ENCODE results near the gene ZNF823. TPM values are rescaled to one million over a fixed set of nuclear protein-coding genes. Genes with fewer than 3 reads are reported as not detected.

The ZNF823 gene
- total and polyA plus RNA-seq, 2 of the 4 experiments (the other 2 are of a cell fraction): 2.2 to 9.3 TPM

DNA sequence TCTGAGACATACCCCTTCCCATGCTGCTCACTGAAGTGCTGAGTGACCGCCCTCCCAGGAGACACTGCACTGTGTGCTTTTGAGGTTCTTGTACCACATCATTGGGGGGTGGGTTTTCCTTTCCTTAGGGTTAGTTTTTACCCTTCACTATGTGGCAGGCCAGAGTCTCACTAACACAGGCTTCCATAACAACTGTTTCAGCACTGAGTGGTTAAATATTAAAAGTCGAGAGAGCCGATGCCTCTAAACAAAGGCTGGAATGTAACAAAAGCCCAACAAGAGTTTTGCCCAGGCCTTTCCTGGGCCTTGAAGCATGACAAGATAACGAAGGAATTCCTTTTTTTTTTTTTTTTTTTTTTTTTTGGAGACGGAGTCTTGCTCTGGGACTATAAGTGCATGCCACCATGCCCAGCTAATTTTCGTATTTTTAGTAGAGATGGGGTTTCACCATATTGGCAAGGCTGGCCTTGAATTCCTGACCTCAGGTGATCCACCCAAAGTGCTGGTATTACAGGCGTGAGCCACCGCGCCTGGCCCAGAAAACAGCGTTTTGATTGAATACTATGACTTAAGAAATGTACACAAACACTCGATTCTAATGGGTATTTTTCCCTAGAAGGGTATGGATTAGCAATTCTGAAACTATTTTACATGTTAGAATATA lies 46.5 kb downstream of the ZNF823 start:
- Histone ChIP-seq H4K20me1 (ENCODE audit: insufficient read depth, low read length) (no peaks in the 10 kb centered on the region), H3K4me2 (ENCODE audit: low read depth, low read length) (no peak overlapping the region), H3K9ac (ENCODE audit: low read depth, low read length) (no peak overlapping the region), H3K4ac (ENCODE audit: low read depth, low read length) (no peak overlapping the region), H3K14ac (replicated peaks; ENCODE audit: low read depth, low read length) (no peak overlapping the region), H3K23ac (ENCODE audit: low read depth, low read length) (no peak overlapping the region), H2BK120ac (ENCODE audit: low read depth, low read length) (no peak overlapping the region), H3K18ac (ENCODE audit: low read depth, low read length) (no peak overlapping the region), H3K27me3 (ENCODE audit: control insufficient read depth, insufficient read depth, low read length) (no peaks in the 10 kb centered on the region), H3K79me1 (ENCODE audit: low read depth in 1 of 2, low read length in 2 of 2) (0 out of 4 replicates have a peak, but pooled peaks cover 0 to 6% of the 10 kb centered on the region in 2 experiments), H2BK15ac (ENCODE audit: low read depth, low read length) (no peak overlapping the region), H3K4me1 (ENCODE audit: control insufficient read depth, insufficient read depth, low read length) (peaks cover 2% of the 10 kb centered on the region; the same call in 1 of the 2 replicates), H3K4me3 (ENCODE audit: insufficient read depth, low read depth, low read length) (no peak overlapping the region), H2AK5ac (ENCODE audit: low read depth, low read length) (no peak overlapping the region), H4K8ac (ENCODE audit: low read depth in 2 of 2, low read length in 2 of 2) (no peak overlapping the region), H3K27ac (ENCODE audit: insufficient read depth, low read length) (no peak overlapping the region), H3K36me3 (ENCODE audit: control insufficient read depth, insufficient read depth, low read length) (no peaks in the 10 kb centered on the region), H4K91ac (ENCODE audit: insufficient read depth, low read depth, low read length) (no peak overlapping the region), H2BK5ac (ENCODE audit: low read depth, low read length, poor library complexity, severe bottlenecking) (no peak overlapping the region), H2AFZ (replicated peaks; ENCODE audit: low read length, poor library complexity) (peak overlapping the region; percentile 43), H2BK20ac (ENCODE audit: low read depth, low read length) (no peak overlapping the region), H3K9me1 (ENCODE audit: insufficient read depth, low read length) (peaks cover 3% of the 10 kb centered on the region; the same call in 1 of the 2 replicates), H4K5ac (ENCODE audit: low read depth, low read length) (no peak overlapping the region), H2AK9ac (replicated peaks; ENCODE audit: low read depth, low read length, poor library complexity) (no peak overlapping the region), H3K9me3 (ENCODE audit: control insufficient read depth, insufficient read depth, low read length) (peaks cover 5% of the 10 kb centered on the region), H3K56ac (ENCODE audit: extremely low read depth, insufficient read depth, low read length) (no peak overlapping the region)
- in situ Hi-C loops (cut with MboI; ENCODE audit: low sequenced_read_pairs): no loop called here
- dilution Hi-C loops (cut with HindIII; ENCODE audit: low sequenced_read_pairs, unreplicated experiment): no loop called here
- no peak for ATAC-seq (ENCODE audit: low read depth)
- POLR2A ChIA-PET (ENCODE audit: unreplicated experiment): interaction anchor here (0.5 kb wide), 1 partner anchor 738 kb away, joined by 3 read pairs; no protein-coding TSS in a partner anchor
- TF ChIP-seq POLR2A (IDR thresholded peaks at IDR 0.05; ENCODE audit: low read depth, low read length): no peak
- TF ChIP-seq NFE2L2 (IDR thresholded peaks at IDR 0.05; ENCODE audit: low read depth, low read length): no peak
- TF ChIP-seq, protein P1, sequence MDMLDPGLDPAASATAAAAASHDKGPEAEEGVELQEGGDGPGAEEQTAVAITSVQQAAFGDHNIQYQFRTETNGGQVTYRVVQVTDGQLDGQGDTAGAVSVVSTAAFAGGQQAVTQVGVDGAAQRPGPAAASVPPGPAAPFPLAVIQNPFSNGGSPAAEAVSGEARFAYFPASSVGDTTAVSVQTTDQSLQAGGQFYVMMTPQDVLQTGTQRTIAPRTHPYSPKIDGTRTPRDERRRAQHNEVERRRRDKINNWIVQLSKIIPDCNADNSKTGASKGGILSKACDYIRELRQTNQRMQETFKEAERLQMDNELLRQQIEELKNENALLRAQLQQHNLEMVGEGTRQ (IDR thresholded peaks at IDR 0.05; ENCODE audit: low read depth, low read length): no peak
- TF ChIP-seq, protein P2, sequence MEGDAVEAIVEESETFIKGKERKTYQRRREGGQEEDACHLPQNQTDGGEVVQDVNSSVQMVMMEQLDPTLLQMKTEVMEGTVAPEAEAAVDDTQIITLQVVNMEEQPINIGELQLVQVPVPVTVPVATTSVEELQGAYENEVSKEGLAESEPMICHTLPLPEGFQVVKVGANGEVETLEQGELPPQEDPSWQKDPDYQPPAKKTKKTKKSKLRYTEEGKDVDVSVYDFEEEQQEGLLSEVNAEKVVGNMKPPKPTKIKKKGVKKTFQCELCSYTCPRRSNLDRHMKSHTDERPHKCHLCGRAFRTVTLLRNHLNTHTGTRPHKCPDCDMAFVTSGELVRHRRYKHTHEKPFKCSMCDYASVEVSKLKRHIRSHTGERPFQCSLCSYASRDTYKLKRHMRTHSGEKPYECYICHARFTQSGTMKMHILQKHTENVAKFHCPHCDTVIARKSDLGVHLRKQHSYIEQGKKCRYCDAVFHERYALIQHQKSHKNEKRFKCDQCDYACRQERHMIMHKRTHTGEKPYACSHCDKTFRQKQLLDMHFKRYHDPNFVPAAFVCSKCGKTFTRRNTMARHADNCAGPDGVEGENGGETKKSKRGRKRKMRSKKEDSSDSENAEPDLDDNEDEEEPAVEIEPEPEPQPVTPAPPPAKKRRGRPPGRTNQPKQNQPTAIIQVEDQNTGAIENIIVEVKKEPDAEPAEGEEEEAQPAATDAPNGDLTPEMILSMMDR (conservative IDR thresholded peaks at IDR 0.05; ENCODE audit: low read depth, low read length): no peak
- no peak for TF ChIP-seq SMC3 (IDR thresholded peaks at IDR 0.05; ENCODE audit: low read depth, low read length)
- no peak for TF ChIP-seq BHLHE40 (IDR thresholded peaks at IDR 0.05; ENCODE audit: low read depth, low read length)
- no peak for TF ChIP-seq CHD1 (IDR thresholded peaks at IDR 0.05; ENCODE audit: low read depth, low read length)
- TF ChIP-seq RAD21 (IDR thresholded peaks at IDR 0.05; ENCODE audit: low read length): no peak
- TF ChIP-seq MAZ (IDR thresholded peaks at IDR 0.05; ENCODE audit: borderline replicate concordance, low read depth, low read length): no peak
- TF ChIP-seq FOS (IDR thresholded peaks at IDR 0.05; ENCODE audit: low read depth, low read length): no peak
- no peak for TF ChIP-seq CEBPB (IDR thresholded peaks at IDR 0.05; ENCODE audit: low read depth, low read length)
- no peak for TF ChIP-seq MAFK (IDR thresholded peaks at IDR 0.05; ENCODE audit: low read depth, low read length)
- no peak for TF ChIP-seq RCOR1 (IDR thresholded peaks at IDR 0.05; ENCODE audit: insufficient replicate concordance, low read length)
- TF ChIP-seq MXI1 (IDR thresholded peaks at IDR 0.05; ENCODE audit: borderline replicate concordance, low read depth, low read length): no peak
- WGBS, 2 experiments (ENCODE audit: extremely low coverage in 2 of 2, insufficient read length in 1 of 2): no CpG with 5 or more reads among the region's 11 CpGs
- BruUV-seq (replicated peaks): no TSS peak
- CTCF ChIA-PET: interaction anchor here (1.1 kb wide), 1 partner anchor 8 kb away, joined by 3 read pairs; no protein-coding TSS in a partner anchor
- DNase-seq: no peak
- intact Hi-C loops (cut with micrococcal nuclease): no loop called here
